Measurements from ENCODE around the gene REEP1.
A peak's percentile ranks its signal among the peaks of the same experiment; 100 is the strongest.
"Not testable (repeated sequence)": the region's sequence is repeated elsewhere in the genome, so short reads cannot be mapped to it uniquely, and the experiment has no call there.

Gene REEP1

GRCh38 chr2:86224645-86225355 is 112.6 kb downstream of the REEP1 start:
- DNase-seq (ENCODE audit: low spot score) = no peak

- DNase-seq (ENCODE audit: low spot score) = no peak
Observed at GRCh38 chr2:86223927-86224560, 113.4 kb downstream of the REEP1 start.

DNA sequence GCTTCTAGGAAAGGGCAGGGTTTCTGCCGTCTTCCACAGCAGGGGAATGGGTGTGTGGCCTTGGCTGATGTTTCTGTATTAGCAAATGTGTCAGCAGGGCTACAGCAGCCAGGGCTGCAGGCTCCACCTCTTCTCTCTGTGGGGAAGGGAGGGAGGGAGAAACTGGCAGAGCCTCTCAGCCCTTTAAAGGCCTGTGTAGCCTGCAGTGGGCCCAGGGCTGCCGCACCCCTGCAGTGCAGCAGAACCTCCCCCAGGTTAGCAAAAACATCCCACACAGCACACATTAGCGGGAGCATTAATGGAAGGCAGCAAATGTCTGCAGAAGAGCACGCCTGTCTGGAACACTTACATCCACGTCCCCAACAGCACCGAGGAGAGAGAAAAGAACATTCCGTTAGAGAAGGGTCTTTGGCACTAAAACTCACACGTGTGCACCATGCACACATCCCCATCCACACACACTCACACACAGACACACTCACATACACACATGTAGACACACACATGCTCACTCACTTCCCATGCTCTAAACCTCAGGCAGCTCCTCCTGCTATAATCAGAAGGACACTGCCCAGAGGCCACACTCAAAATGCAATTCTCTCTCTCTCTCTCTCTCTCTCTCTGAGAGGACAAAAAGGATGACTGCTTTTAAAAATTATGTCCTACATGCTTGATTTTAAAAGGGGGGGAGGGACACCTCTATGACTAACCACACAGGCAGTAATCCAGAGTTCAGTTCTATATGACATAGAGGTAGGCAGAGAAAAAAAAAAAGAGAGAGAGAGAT is 114.1 kb downstream of the REEP1 start:
- peak; percentile 53 for DNase-seq (ENCODE audit: low spot score)

- DNase-seq (ENCODE audit: low spot score) = peak; percentile 53
Observed at GRCh38 chr2:86221066-86221684, 116.3 kb downstream of the REEP1 start.

DNA sequence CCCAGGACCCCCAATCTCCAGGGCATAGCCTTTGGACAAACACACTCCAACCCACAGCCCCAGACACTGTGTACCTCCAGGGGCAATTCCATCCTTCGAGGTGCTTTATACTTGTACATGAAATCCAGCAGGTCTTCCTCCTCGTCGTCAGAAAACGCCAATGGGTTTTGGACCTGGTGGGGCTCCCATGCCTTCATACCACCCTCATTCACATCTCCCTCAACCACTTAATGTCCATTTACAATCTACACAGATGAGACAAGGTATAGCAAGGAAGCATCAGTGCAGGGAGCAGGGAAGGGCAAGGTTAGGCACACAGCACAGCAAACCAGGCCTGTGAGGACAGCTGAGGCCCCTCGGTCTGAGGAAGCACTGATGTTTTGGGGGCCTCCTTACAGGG is 117.5 kb downstream of the REEP1 start:
- no peak for DNase-seq (ENCODE audit: low spot score)

GRCh38 chr2:86218124-86218523 is 119.3 kb downstream of the REEP1 start:
- no peak for DNase-seq (ENCODE audit: low spot score)

GRCh38 chr2:86216575-86217555 is 120.6 kb downstream of the REEP1 start:
- DNase-seq (ENCODE audit: low spot score) = no peak

GRCh38 chr2:86214503-86214832 is 123.0 kb downstream of the REEP1 start:
- no peak for DNase-seq (ENCODE audit: low spot score)

DNA sequence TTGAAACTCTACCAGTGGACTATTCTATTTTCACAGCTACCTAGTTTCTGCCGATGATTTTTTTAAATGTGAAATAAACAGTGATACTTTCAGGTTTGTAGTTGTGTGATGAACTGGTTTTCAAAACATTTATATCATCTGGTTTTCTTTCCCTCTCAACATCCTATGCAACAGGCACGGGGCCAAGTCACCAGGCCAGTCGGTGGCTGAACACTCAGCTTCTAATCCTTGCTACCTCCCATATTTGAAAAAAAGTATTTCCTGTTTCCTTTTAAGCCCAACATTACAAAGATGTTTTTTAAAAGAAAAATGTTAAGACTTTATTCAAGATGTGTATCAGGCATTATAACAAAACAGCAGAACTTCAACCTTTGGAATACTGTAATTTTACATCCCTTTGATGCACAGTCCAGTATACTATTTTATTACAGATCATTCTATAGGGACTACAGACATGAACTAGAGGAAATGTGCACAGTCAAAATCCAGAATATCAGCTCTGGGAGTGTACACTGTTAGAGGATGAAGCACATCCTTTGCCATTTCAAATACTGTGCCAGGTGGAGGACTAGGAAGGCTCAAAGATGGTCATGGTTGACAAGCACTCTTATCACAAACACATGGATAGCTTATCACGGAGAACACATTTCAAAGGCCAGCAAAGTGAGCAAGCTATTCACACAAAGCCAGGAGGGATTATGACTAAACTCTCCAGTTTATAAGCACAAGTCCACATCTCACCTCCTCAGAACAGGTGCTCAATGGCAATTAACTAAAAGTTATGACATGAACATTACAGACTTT is 123.5 kb downstream of the REEP1 start:
- no peak for DNase-seq (ENCODE audit: low spot score)

DNA sequence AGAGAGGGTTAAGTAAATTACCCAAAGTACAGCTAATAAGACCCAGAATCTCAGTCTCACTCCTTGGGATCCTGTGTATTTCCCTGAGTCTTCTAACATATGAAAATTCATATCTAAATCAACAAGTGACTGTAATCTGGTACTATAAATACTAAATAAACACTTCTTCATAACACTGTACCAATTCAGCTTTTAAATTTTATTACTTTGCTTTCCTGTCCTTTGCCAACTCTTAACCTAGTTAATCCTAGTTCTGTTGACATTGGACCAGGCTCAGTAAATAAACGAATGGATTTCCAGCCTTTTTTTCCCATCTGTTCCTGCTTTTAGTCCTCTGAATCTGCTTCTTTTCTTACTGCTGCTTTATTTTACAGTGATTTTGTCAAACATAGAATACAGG is 124.4 kb downstream of the REEP1 start:
- no peak for DNase-seq (ENCODE audit: low spot score)

DNA sequence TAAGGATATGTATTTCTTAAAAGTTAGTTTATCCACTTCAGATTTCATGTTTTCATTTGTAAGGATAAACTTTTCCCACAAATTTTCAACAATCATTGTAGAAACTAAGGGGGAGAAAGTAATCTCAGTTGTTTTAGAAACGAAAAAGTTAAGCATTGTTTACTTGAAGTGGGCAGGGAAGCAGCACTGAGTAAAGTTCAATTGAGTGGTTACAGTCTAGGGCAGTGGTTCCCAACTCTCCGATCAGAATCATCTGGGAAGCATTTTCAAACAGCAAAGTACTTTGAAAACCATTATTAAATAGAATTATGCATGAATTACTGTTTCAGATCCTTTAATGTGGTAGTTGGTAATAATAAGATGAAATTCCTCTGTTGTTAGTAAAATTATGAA is 125.6 kb downstream of the REEP1 start:
- no peak for DNase-seq (ENCODE audit: low spot score)

- DNase-seq (ENCODE audit: low spot score) = no peak
Observed at GRCh38 chr2:86211033-86211795, 126.2 kb downstream of the REEP1 start.

- DNase-seq (ENCODE audit: low spot score) = no peak
Observed at GRCh38 chr2:86204458-86204857, 133.0 kb downstream of the REEP1 start.

- no peak for DNase-seq (ENCODE audit: low spot score)
Observed at GRCh38 chr2:86203614-86204013, 133.8 kb downstream of the REEP1 start.

DNA sequence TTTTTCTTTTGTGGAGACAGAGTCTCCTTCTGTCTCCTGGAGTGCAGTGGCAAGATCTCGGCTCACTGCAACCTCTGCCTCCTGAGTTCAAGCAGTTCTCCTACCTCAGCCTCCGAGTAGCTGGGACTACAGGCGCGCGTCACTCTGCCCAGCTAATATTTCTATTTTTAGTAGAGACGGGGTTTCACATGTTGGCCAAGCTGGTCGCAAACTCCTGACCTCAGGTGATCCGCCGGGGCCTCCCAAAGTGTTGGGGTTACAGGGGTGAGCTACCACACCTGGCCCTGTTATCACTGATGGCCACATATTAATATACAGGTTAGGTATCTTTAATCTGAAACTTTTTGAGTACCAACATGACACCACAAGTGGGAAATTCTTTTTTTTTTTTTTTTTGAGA is 134.7 kb downstream of the REEP1 start:
- DNase-seq (ENCODE audit: low spot score) = no peak

GRCh38 chr2:86202336-86202692 is 135.1 kb downstream of the REEP1 start:
- no peak for DNase-seq (ENCODE audit: low spot score)

- DNase-seq (ENCODE audit: low spot score) = no peak
Observed at GRCh38 chr2:86201671-86202335, 135.6 kb downstream of the REEP1 start.

DNA sequence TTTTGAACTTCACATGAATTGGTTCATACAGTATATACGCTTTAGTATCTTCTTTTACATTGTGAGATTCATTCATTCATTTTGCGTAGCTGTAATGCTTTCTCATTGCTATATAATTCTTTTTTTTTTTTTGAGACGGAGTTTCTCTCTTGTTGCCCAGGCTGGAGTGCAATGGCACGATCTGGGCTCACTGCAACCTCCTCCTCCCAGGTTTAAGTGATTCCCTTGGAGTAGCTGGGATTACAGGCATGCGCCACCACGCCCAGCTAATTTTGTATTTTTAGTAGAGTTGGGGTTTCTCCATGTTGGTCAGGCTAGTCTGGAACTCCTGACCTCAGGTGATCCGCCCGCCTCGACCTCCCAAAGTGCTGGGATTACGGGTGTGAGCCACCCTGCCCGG is 136.9 kb downstream of the REEP1 start:
- not testable (repeated sequence) for DNase-seq (ENCODE audit: low spot score)

DNA sequence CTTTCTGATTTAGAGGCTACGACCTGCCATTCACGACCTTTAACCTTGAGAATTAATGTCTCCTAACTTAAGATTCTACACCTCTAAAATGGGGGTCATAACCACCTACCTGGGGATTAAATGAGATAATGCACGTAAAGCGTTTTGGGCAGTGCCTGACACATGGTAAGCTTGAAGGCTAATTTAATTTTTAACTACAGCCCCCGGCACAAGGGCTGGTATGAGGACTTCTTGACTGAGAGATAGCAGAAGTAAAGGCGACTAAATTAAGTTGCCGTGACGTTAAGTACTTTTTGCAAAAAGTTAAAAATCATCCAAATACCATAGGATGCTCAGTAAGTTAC is 137.6 kb downstream of the REEP1 start:
- no peak for DNase-seq (ENCODE audit: low spot score)
